VCaP (cell line): ENCODE results near the gene GTPBP8.
A peak's percentile ranks its signal among the peaks of the same experiment; 100 is the strongest.

ENCODE experiments used
- H3K27ac ChIP-seq: fragments of 450-650 bp; 2 replicates; pipeline ENCODE4 v1.5.1; 2017
- CTCF ChIP-seq: fragments of 450-650 bp; conservative IDR thresholded peaks from 2 replicates; pipeline ENCODE4 v1.5.1; 2017; ENCODE audit warnings: mild to moderate bottlenecking, moderate library complexity

The GTPBP8 gene

GRCh38 chr3:112990672-112991602 lies at the start of gene GTPBP8:
GTPBP8 (plus strand) TSS chr3:112990984; CDS start chr3:112991000, 16 bp downstream.
- H3K27ac ChIP-seq = peak within 1 kb of the TSS; percentile 96
- no peak for TF ChIP-seq CTCF

- TF ChIP-seq CTCF = no peak
- no peak overlapping the region for H3K27ac ChIP-seq
Observed at GRCh38 chr3:112948346-112948838, 42.4 kb upstream of the GTPBP8 start.

- no peak overlapping the region for H3K27ac ChIP-seq
- TF ChIP-seq CTCF = no peak
Observed at GRCh38 chr3:112956351-112956750, 34.4 kb upstream of the GTPBP8 start.

- no peak overlapping the region for H3K27ac ChIP-seq
- TF ChIP-seq CTCF = no peak
Observed at GRCh38 chr3:112958811-112959560, 31.8 kb upstream of the GTPBP8 start.

GRCh38 chr3:112963683-112964082 lies 27.1 kb upstream of the GTPBP8 start:
- TF ChIP-seq CTCF = no peak

GRCh38 chr3:112965656-112966055 lies 25.1 kb upstream of the GTPBP8 start:
- no peak for TF ChIP-seq CTCF
- H3K27ac ChIP-seq = no peak overlapping the region

More at GRCh38 chr3:112963683-112964082, 27.1 kb upstream of the GTPBP8 start:
- no peak overlapping the region for H3K27ac ChIP-seq

- TF ChIP-seq CTCF = no peak
- H3K27ac ChIP-seq = no peak overlapping the region
Observed at GRCh38 chr3:112966633-112967032, 24.2 kb upstream of the GTPBP8 start.
